ENCODE measurements around the gene RPL35A. TPM values are rescaled to one million over a fixed set of nuclear protein-coding genes. Genes with fewer than 3 reads are reported as not detected.
"Not testable (repeated sequence)": the region's sequence is repeated elsewhere in the genome, so short reads cannot be mapped to it uniquely, and the experiment has no call there.

Gene RPL35A
- total RNA-seq, 1 donor from 2014 or later = 1,132 TPM

DNA sequence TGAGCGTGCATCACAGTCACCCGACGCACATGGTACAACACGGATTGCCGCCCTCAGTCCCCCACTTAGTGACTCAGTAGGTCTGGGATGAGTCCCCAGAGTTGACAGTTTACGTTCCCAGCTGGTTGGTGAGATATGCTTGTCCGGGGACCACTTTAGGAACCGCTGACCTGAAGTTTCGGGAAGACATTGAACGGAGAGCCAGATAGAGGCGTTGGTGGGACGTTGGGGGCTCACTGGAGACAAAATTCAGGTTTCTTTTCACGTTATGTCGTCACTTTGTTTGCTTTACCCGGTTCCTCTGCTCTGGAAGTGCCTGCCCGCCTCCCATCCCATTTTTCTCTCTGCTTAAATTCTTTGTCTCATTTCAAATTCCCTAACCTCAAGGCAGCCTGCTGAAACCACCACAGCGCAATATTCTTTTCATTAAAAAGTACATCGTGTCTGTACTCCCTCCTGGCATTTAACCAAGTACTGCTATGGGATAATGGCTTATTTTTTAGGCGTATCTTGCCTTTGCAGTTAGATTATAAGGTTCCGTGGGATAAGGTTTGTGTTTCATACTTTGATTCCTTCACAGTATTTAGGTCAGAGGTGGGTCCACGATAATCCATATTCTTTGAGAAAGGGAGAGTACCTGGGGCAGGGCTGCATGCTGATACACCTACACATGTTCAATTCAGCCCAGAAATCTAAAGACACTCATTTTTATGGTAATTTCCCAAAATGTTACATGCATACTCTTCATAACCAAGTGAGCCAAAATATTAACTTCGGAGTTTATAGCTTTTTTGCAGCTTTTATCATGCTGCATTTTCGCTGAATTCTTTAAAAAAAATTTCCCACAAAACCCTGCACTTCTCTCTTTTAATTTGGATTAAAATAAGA lies 10.9 kb downstream of the RPL35A start:
- peaks cover 3% of the 10 kb centered on the region for H3K36me3 Mint-ChIP-seq (ENCODE audit: insufficient read depth)
- no peak for DNase-seq (ENCODE audit: low spot score, unreplicated experiment)
- peak overlapping the region; percentile 89 for H3K4me3 Mint-ChIP-seq (ENCODE audit: low read depth)
- TF ChIP-seq, protein P1, sequence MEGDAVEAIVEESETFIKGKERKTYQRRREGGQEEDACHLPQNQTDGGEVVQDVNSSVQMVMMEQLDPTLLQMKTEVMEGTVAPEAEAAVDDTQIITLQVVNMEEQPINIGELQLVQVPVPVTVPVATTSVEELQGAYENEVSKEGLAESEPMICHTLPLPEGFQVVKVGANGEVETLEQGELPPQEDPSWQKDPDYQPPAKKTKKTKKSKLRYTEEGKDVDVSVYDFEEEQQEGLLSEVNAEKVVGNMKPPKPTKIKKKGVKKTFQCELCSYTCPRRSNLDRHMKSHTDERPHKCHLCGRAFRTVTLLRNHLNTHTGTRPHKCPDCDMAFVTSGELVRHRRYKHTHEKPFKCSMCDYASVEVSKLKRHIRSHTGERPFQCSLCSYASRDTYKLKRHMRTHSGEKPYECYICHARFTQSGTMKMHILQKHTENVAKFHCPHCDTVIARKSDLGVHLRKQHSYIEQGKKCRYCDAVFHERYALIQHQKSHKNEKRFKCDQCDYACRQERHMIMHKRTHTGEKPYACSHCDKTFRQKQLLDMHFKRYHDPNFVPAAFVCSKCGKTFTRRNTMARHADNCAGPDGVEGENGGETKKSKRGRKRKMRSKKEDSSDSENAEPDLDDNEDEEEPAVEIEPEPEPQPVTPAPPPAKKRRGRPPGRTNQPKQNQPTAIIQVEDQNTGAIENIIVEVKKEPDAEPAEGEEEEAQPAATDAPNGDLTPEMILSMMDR (IDR thresholded peaks at IDR 0.05; ENCODE audit: unreplicated experiment) = no peak
- H3K27ac Mint-ChIP-seq = peak overlapping the region; percentile 94
- peaks cover 9% of the 10 kb centered on the region for H3K4me1 Mint-ChIP-seq (ENCODE audit: low read depth)
- H3K27me3 Mint-ChIP-seq = no peaks in the 10 kb centered on the region
- H3K9me3 Mint-ChIP-seq (ENCODE audit: low read depth) = no peaks in the 10 kb centered on the region

DNA sequence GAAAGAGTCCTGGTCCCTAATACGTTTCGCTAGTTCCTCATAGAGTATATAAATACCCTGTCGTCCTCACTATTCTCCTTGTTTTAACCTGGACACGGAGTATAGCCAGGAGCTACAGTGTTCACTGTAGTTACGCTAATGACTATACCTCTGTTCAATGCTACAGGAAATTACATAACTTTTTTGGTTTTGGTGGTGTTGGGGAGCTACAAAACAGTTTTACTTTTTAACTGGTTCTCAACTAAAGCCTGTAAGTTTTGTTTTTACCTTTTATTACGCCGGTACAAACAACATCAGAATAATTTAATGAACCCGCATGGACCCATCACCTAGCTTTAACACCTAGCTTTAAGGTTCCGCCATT lies 11.6 kb downstream of the RPL35A start:
- TF ChIP-seq, protein P1 (IDR thresholded peaks at IDR 0.05; ENCODE audit: unreplicated experiment) = no peak
- Mint-ChIP-seq H3K4me1 (ENCODE audit: low read depth) (peaks cover 9% of the 10 kb centered on the region), H3K27me3 (no peaks in the 10 kb centered on the region), H3K27ac (no peak overlapping the region), H3K36me3 (ENCODE audit: insufficient read depth) (peaks cover 3% of the 10 kb centered on the region), H3K9me3 (ENCODE audit: low read depth) (peaks cover 2% of the 10 kb centered on the region), H3K4me3 (ENCODE audit: low read depth) (peak overlapping the region; percentile 31)
- no peak for DNase-seq (ENCODE audit: low spot score, unreplicated experiment)

DNA sequence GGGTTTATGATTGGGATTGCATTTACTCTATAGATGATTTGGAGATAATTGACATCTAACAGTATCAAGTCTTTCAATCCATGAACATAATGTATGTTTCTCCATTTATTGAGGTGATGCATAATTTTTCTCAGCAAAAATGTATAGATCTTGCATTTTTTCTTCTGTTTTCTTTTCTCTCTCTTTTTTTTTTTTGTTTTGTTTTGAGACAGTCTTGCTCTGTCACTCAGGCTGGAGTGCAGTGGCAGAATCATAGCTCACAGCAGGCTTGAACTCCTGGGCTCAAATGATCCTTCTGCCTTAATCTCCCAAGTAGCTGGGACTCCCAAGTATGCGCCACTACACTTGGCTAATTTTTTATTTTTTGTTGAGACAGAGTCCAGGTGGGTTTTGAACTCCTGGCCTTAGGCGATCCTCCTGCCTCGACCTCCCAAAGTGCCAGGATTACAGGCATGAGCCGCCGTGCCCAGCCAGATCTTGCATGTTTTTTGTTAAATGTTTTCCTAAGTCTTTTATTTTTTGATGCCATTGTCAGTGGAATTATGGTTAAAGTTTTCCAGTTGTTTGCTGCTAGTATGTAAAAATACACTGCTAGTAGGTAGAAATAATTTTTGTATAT lies 13.1 kb downstream of the RPL35A start:
- peaks cover 6% of the 10 kb centered on the region for H3K36me3 Mint-ChIP-seq (ENCODE audit: insufficient read depth)
- H3K27ac Mint-ChIP-seq = no peak overlapping the region
- peaks cover 13% of the 10 kb centered on the region for H3K9me3 Mint-ChIP-seq (ENCODE audit: low read depth)
- no peak for DNase-seq (ENCODE audit: low spot score, unreplicated experiment)
- no peaks in the 10 kb centered on the region for H3K27me3 Mint-ChIP-seq
- TF ChIP-seq, protein P1 (IDR thresholded peaks at IDR 0.05; ENCODE audit: unreplicated experiment) = no peak
- H3K4me3 Mint-ChIP-seq (ENCODE audit: low read depth) = no peak overlapping the region
- H3K4me1 Mint-ChIP-seq (ENCODE audit: low read depth) = peaks cover 9% of the 10 kb centered on the region

DNA sequence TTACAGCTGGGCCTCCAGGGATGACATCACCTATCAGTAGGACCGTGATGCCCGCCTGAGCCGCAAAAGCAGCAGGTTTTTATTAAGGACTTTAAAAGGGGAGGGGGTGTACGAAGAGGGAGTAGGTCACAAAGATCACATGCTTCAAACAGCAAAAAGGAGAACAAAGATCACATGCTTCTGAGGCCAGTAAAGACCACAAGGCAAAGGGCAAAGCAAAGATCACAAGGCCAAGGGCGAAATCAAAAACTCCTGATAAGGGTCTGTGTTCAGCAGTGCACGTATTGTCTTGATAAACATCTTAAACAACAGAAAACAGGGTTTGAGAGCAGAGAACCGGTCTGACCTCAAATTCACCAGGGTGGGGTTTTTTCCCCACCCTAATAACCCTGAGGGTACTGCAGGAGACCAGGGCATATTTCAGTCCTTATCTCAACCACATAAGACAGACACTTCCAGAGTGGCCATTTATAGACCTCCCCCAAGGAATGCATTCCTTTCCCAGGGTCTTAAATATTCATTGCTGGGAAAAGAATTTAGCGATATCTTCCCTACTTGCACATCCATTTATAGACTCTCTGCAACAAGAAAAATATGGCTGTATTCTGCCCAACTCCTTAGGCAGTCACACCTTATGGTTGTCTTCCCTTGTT lies 17.5 kb downstream of the RPL35A start:
- H3K4me1 Mint-ChIP-seq (ENCODE audit: low read depth); H3K4me3 Mint-ChIP-seq (ENCODE audit: low read depth); DNase-seq (ENCODE audit: low spot score, unreplicated experiment); H3K27ac Mint-ChIP-seq; H3K27me3 Mint-ChIP-seq: not testable (repeated sequence)
- H3K9me3 Mint-ChIP-seq (ENCODE audit: low read depth) = peaks cover 23% of the 10 kb centered on the region
- peaks cover 12% of the 10 kb centered on the region for H3K36me3 Mint-ChIP-seq (ENCODE audit: insufficient read depth)

DNA sequence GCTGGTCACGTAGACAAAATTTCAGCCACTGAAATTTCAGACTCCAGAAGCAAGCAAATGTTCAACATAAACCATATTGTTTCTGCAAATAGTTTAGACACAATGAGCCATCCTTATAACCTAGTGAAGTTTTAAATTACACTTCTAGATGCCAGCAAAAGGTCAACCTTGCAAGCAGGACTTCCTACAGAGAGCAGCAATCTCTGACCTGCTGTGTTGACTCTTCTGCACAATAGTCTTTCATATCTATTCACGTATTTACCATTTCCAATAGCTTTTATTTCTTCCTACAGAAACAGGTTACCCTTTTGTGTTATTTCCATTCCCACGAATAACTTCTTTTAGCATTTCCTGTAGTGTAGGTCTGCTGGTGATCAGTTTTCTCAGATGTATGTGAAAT lies 20.6 kb downstream of the RPL35A start:
- TF ChIP-seq, protein P1 (IDR thresholded peaks at IDR 0.05; ENCODE audit: unreplicated experiment) = no peak
- peaks cover 27% of the 10 kb centered on the region for H3K9me3 Mint-ChIP-seq (ENCODE audit: low read depth)
- no peak for DNase-seq (ENCODE audit: low spot score, unreplicated experiment)
- H3K27me3 Mint-ChIP-seq = no peaks in the 10 kb centered on the region
- no peak overlapping the region for H3K4me3 Mint-ChIP-seq (ENCODE audit: low read depth)
- no peak overlapping the region for H3K27ac Mint-ChIP-seq
- H3K36me3 Mint-ChIP-seq (ENCODE audit: insufficient read depth) = peaks cover 14% of the 10 kb centered on the region
- H3K4me1 Mint-ChIP-seq (ENCODE audit: low read depth) = no peaks in the 10 kb centered on the region
